BLaER1 treated with 17β-estradiol and CSF1 and Interleukin-3, amounts not matched to agents 10 nM and 100 nM (cell line): ENCODE measurements around the gene SPTBN4.
"Not testable (repeated sequence)": the region's sequence is repeated elsewhere in the genome, so short reads cannot be mapped to it uniquely, and the experiment has no call there.

Experiments
- H3K27ac ChIP-seq, 11 experiments: shearing (Covaris generic); formaldehyde crosslinking; 2 replicates each; pipeline ENCODE4 v1.8.1; 2022
- H3K27me3 ChIP-seq, 11 experiments: shearing (Covaris generic); formaldehyde crosslinking; 2 replicates each; pipeline ENCODE4 v1.8.1; 2022
- H3K36me3 ChIP-seq, 11 experiments: shearing (Covaris generic); formaldehyde crosslinking; 2 replicates each; pipeline ENCODE4 v1.8.1; 2022
- H3K4me1 ChIP-seq, 10 experiments: shearing (Covaris generic); formaldehyde crosslinking; 2 replicates each; pipeline ENCODE4 v1.8.1; 2022
- H3K4me2 ChIP-seq, 11 experiments: shearing (Covaris generic); formaldehyde crosslinking; 2 replicates each; pipeline ENCODE4 v1.8.1; 2022
- H3K4me3 ChIP-seq, 10 experiments: shearing (Covaris generic); formaldehyde crosslinking; 2 replicates each; pipeline ENCODE4 v1.8.1; 2022
- H3K9ac ChIP-seq, 11 experiments: shearing (Covaris generic); formaldehyde crosslinking; 2 replicates each; pipeline ENCODE4 v1.8.1; 2022
- H3K9me3 ChIP-seq, 11 experiments: shearing (Covaris generic); formaldehyde crosslinking; replicated peaks in 1 of 11; 2 replicates each; pipeline ENCODE4 v1.8.1; 2022
- H4K20me1 ChIP-seq, 11 experiments: shearing (Covaris generic); formaldehyde crosslinking; 2 replicates each; pipeline ENCODE4 v1.8.1; 2022
- Cebpa-rat ChIP-seq, 11 experiments: shearing (Covaris generic); IDR thresholded peaks; 2 replicates each; pipeline ENCODE4 v1.8.1; 2022

The SPTBN4 gene

GRCh38 chr19:40530091-40530901, 63.5 kb downstream of the SPTBN4 start:
- Histone ChIP-seq H3K4me2 (peak overlapping the region; percentile 67 to 96 (median 80)), H3K27me3 (no peaks in the 10 kb centered on the region; a peak in 1 of 22 replicates), H3K36me3 (no peaks in the 10 kb centered on the region), H3K9me3 (peaks cover 0 to 10% (median 7%) of the 10 kb centered on the region in 11 experiments; a peak in 6 of 22 replicates), H3K27ac (no peak overlapping the region; a peak in 1 of 22 replicates), H3K4me1 (peaks cover 9 to 14% (median 11%) of the 10 kb centered on the region in 10 experiments; a peak in 19 of 20 replicates), H3K4me3 (peak overlapping the region; percentile 48 to 67 (median 58)), H3K9ac (peak overlapping the region in 8 of 11 experiments; percentile 8 to 60 (median 44); a peak in 8 of 22 replicates), H4K20me1 (peaks cover 0 to 3% (median 0%) of the 10 kb centered on the region in 11 experiments; a peak in 5 of 22 replicates)
- no peak for TF ChIP-seq Cebpa-rat (IDR thresholded peaks at IDR 0.05)

GRCh38 chr19:40533508-40533907, 66.7 kb downstream of the SPTBN4 start:
- no peaks in the 10 kb centered on the region for H3K36me3 ChIP-seq
- H3K27me3 ChIP-seq, result no peaks in the 10 kb centered on the region; a peak in 1 of 22 replicates
- peaks cover 0 to 10% (median 7%) of the 10 kb centered on the region in 11 experiments; a peak in 6 of 22 replicates for H3K9me3 ChIP-seq
- no peak for TF ChIP-seq Cebpa-rat (IDR thresholded peaks at IDR 0.05)
- no peak overlapping the region for H3K27ac ChIP-seq
- H4K20me1 ChIP-seq, result peaks cover 0 to 3% (median 0%) of the 10 kb centered on the region in 11 experiments; a peak in 5 of 22 replicates
- peaks cover 9 to 15% (median 11%) of the 10 kb centered on the region in 10 experiments; a peak in 19 of 20 replicates for H3K4me1 ChIP-seq
- H3K4me2 ChIP-seq, result no peak overlapping the region
- H3K9ac ChIP-seq, result no peak overlapping the region
- no peak overlapping the region for H3K4me3 ChIP-seq

- H3K36me3 ChIP-seq, result no peaks in the 10 kb centered on the region
- H3K4me2 ChIP-seq, result no peak overlapping the region
- H3K27ac ChIP-seq, result no peak overlapping the region
- H3K4me1 ChIP-seq, result peaks cover 9 to 15% (median 11%) of the 10 kb centered on the region in 10 experiments; a peak in 19 of 20 replicates
- H3K4me3 ChIP-seq, result no peak overlapping the region
- peaks cover 0 to 10% (median 7%) of the 10 kb centered on the region in 11 experiments; a peak in 6 of 22 replicates for H3K9me3 ChIP-seq
- no peak overlapping the region for H3K9ac ChIP-seq
- H4K20me1 ChIP-seq, result peaks cover 0 to 3% (median 0%) of the 10 kb centered on the region in 11 experiments; a peak in 5 of 22 replicates
- no peaks in the 10 kb centered on the region; a peak in 1 of 22 replicates for H3K27me3 ChIP-seq
- TF ChIP-seq Cebpa-rat (IDR thresholded peaks at IDR 0.05), result no peak
Observed at GRCh38 chr19:40534148-40534547, 67.3 kb downstream of the SPTBN4 start.

GRCh38 chr19:40539070-40539469, 72.3 kb downstream of the SPTBN4 start:
- TF ChIP-seq Cebpa-rat (IDR thresholded peaks at IDR 0.05), result no peak
- Histone ChIP-seq H3K9ac (no peak overlapping the region), H3K27ac (no peak overlapping the region), H3K4me1 (peaks cover 0 to 43% (median 37%) of the 10 kb centered on the region in 10 experiments; a peak in 17 of 20 replicates), H3K36me3 (no peaks in the 10 kb centered on the region), H3K9me3 (peaks cover 0 to 6% (median 2%) of the 10 kb centered on the region in 11 experiments; a peak in 6 of 22 replicates), H4K20me1 (no peaks in the 10 kb centered on the region), H3K4me3 (no peak overlapping the region), H3K27me3 (no peaks in the 10 kb centered on the region), H3K4me2 (no peak overlapping the region)

- no peak overlapping the region; a peak in 1 of 20 replicates for H3K4me3 ChIP-seq
- H3K9me3 ChIP-seq, result peaks cover 11 to 15% (median 13%) of the 10 kb centered on the region in 11 experiments
- H3K27me3 ChIP-seq, result no peaks in the 10 kb centered on the region
- no peaks in the 10 kb centered on the region for H4K20me1 ChIP-seq
- H3K9ac ChIP-seq, result peak overlapping the region in 5 of 11 experiments; percentile 13 to 60 (median 40); a peak in 6 of 22 replicates
- TF ChIP-seq Cebpa-rat (IDR thresholded peaks at IDR 0.05), result no peak
- peak overlapping the region in 10 of 11 experiments; percentile 41 to 80 (median 68); a peak in 19 of 22 replicates for H3K4me2 ChIP-seq
- H3K27ac ChIP-seq, result peak overlapping the region in 7 of 11 experiments; percentile 1 to 75 (median 48); a peak in 14 of 22 replicates
- no peaks in the 10 kb centered on the region for H3K36me3 ChIP-seq
- H3K4me1 ChIP-seq, result peaks cover 0 to 43% (median 37%) of the 10 kb centered on the region in 10 experiments; a peak in 17 of 20 replicates
Observed at GRCh38 chr19:40542202-40542859, 75.5 kb downstream of the SPTBN4 start.

GRCh38 chr19:40543029-40543597, 76.3 kb downstream of the SPTBN4 start:
- Histone ChIP-seq H3K4me1 (peaks cover 0 to 43% (median 35%) of the 10 kb centered on the region in 10 experiments; a peak in 17 of 20 replicates), H3K4me2 (peak overlapping the region in 7 of 11 experiments; percentile 63 to 80 (median 76); a peak in 15 of 22 replicates), H3K36me3 (no peaks in the 10 kb centered on the region), H3K4me3 (no peak overlapping the region), H4K20me1 (no peaks in the 10 kb centered on the region), H3K27ac (peak overlapping the region in 6 of 11 experiments; percentile 36 to 75 (median 59); a peak in 9 of 22 replicates), H3K9me3 (peaks cover 11 to 15% (median 13%) of the 10 kb centered on the region in 11 experiments), H3K27me3 (no peaks in the 10 kb centered on the region), H3K9ac (peak overlapping the region in 3 of 11 experiments; percentile 27 to 49 (median 43); a peak in 5 of 22 replicates)
- TF ChIP-seq Cebpa-rat (IDR thresholded peaks at IDR 0.05), result no peak

GRCh38 chr19:40546153-40546841, 79.5 kb downstream of the SPTBN4 start:
- not testable (repeated sequence) for H4K20me1 ChIP-seq, H3K9ac ChIP-seq, H3K27ac ChIP-seq, H3K4me2 ChIP-seq, H3K27me3 ChIP-seq, H3K4me3 ChIP-seq, H3K36me3 ChIP-seq
- Histone ChIP-seq H3K9me3 (peaks cover 11 to 15% (median 13%) of the 10 kb centered on the region in 11 experiments), H3K4me1 (peaks cover 0 to 31% (median 27%) of the 10 kb centered on the region in 10 experiments; a peak in 17 of 20 replicates)

- H3K4me1 ChIP-seq, result peaks cover 0 to 22% (median 19%) of the 10 kb centered on the region in 10 experiments; a peak in 17 of 20 replicates
- not testable (repeated sequence) for H3K4me2 ChIP-seq, H3K36me3 ChIP-seq, H3K4me3 ChIP-seq, H3K9ac ChIP-seq, H3K27ac ChIP-seq, H4K20me1 ChIP-seq, H3K27me3 ChIP-seq
- H3K9me3 ChIP-seq, result peaks cover 11 to 15% (median 13%) of the 10 kb centered on the region in 11 experiments
Observed at GRCh38 chr19:40547190-40547589, 80.4 kb downstream of the SPTBN4 start.
